Measurements from ENCODE around the gene TET3. TPM values are rescaled to one million over a fixed set of nuclear protein-coding genes. Genes with fewer than 3 reads are reported as not detected.

TET3 gene
- total and polyA plus RNA-seq, 7 donors, result 1.8 to 9.6 (median 3.3) TPM

DNA sequence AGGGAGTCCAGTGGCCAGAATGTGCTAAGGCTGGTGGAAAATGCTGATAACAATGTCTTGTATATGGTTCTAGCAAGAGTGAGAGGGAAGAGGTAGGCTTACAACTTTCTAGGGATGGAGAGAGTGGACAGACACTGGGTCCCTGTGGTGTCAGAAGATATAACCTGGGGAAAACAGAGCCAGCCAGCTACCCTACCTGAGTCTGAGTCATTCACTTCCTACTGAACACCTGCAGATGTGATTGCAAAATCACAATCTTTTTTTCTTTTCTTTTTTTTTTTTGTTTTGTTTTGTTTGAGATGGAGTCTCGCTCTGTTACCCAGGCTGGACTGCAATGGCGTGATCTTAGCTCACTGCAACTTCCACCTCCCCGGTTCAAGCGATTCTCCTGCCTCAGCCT lies 7.3 kb downstream of the TET3 start:
- H3K27me3 ChIP-seq, result no peaks in the 10 kb centered on the region
- H3K4me1 ChIP-seq, result peaks cover 0 to 16% (median 16%) of the 10 kb centered on the region in 4 donors
- no peak overlapping the region for H3K4me3 ChIP-seq
- no peak overlapping the region for H3K27ac ChIP-seq
- no peaks in the 10 kb centered on the region for H3K9me3 ChIP-seq
- intact Hi-C loops (cut with DNase I), result no loop called here
- no peaks in the 10 kb centered on the region for H3K36me3 ChIP-seq
- WGBS, 2 donors, result 97 to 98% methylated on average over 4 of the region's 4 CpGs
- DNase-seq, result no peak
- TF ChIP-seq EP300 (IDR thresholded peaks at IDR 0.05) (no peak), POLR2AphosphoS5 (IDR thresholded peaks at IDR 0.05) (no peak), POLR2A (IDR thresholded peaks at IDR 0.05) (no peak)
- TF ChIP-seq, protein P1, sequence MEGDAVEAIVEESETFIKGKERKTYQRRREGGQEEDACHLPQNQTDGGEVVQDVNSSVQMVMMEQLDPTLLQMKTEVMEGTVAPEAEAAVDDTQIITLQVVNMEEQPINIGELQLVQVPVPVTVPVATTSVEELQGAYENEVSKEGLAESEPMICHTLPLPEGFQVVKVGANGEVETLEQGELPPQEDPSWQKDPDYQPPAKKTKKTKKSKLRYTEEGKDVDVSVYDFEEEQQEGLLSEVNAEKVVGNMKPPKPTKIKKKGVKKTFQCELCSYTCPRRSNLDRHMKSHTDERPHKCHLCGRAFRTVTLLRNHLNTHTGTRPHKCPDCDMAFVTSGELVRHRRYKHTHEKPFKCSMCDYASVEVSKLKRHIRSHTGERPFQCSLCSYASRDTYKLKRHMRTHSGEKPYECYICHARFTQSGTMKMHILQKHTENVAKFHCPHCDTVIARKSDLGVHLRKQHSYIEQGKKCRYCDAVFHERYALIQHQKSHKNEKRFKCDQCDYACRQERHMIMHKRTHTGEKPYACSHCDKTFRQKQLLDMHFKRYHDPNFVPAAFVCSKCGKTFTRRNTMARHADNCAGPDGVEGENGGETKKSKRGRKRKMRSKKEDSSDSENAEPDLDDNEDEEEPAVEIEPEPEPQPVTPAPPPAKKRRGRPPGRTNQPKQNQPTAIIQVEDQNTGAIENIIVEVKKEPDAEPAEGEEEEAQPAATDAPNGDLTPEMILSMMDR (IDR thresholded peaks at IDR 0.05), result no peak

GRCh38 chr2:73993376-73993775 lies 8.7 kb downstream of the TET3 start:
- intact Hi-C loops (cut with DNase I), result no loop called here

DNA sequence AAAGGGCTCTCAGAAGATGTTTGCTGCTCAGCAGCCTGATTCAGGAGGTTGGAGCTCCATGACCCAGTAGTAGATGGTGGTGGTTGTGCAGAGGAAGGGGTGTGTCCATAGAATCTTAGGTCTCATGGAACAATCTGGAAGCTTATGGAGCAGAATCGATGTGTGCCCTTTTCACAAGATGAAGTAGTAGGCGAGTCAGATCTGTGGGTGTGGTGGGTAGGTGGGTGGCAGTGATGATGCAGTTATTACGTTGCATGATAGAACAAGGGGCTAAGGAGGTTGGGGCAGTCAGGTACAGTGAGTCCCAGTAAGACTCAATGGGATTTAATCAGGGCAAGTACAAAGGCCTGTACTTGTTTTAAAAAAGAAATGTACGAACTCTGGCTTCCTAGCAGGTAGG lies 9.1 kb downstream of the TET3 start:
- 72 to 73% methylated on average over 4 of the region's 4 CpGs for WGBS, 2 donors
- TF ChIP-seq EP300 (IDR thresholded peaks at IDR 0.05), result no peak
- TF ChIP-seq POLR2AphosphoS5 (IDR thresholded peaks at IDR 0.05), result no peak
- TF ChIP-seq POLR2A (IDR thresholded peaks at IDR 0.05), result no peak
- TF ChIP-seq, protein P1 (IDR thresholded peaks at IDR 0.05), result no peak
- intact Hi-C loops (cut with DNase I), result no loop called here
- H3K4me3 ChIP-seq, result no peak overlapping the region
- H3K4me1 ChIP-seq, result no peaks in the 10 kb centered on the region
- H3K27ac ChIP-seq, result no peak overlapping the region
- no peak for DNase-seq
- no peaks in the 10 kb centered on the region for H3K9me3 ChIP-seq
- H3K36me3 ChIP-seq, result no peaks in the 10 kb centered on the region
- H3K27me3 ChIP-seq, result no peaks in the 10 kb centered on the region

More at GRCh38 chr2:73993376-73993775, 8.7 kb downstream of the TET3 start:
- Histone ChIP-seq H3K4me1 (peaks cover 0 to 4% (median 3%) of the 10 kb centered on the region in 4 donors), H3K9me3 (no peaks in the 10 kb centered on the region), H3K4me3 (no peak overlapping the region), H3K36me3 (no peaks in the 10 kb centered on the region), H3K27ac (no peak overlapping the region), H3K27me3 (no peaks in the 10 kb centered on the region)
- WGBS, 2 donors, result 64 to 76% methylated on average over 3 of the region's 3 CpGs
- DNase-seq, result no peak
- TF ChIP-seq POLR2AphosphoS5 (IDR thresholded peaks at IDR 0.05), result no peak
- TF ChIP-seq, protein P1 (IDR thresholded peaks at IDR 0.05), result no peak

DNA sequence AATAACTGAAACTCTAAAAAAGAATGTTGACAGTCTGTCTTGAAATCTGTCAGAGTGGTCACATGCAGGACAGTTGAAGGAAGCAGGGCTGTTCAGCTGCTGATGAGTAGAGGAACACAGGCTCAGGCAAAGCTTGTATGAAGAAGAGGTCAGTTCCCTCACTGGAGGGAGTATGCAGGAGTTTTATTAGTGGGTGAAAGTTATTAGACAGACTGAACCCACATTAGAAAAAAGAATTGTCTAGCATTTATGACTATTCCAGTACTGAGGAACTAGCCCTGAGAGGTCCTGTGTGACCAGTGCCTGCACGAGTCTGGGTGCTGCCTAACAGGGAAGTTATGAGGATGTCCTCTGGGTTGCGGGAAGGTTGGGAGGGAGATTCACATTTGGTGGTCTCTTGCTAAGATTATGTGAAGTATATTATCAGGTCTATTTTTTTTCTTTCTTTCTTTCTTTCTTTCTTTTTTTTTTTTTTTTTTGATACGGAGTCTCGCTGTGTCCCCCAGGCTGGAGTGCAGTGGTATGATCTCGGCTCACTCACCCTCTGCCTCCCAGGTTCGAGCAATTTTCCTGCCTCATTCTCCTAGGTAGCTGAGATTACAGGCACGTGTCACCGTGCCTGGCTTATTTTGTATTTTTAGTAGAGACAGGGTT lies 9.6 kb downstream of the TET3 start:
- WGBS, 2 donors, result 90 to 94% methylated on average over 8 of the region's 8 CpGs
- Histone ChIP-seq H3K4me1 (no peaks in the 10 kb centered on the region), H3K27me3 (no peaks in the 10 kb centered on the region), H3K4me3 (no peak overlapping the region), H3K27ac (no peak overlapping the region), H3K36me3 (no peaks in the 10 kb centered on the region), H3K9me3 (no peaks in the 10 kb centered on the region)
- intact Hi-C loops (cut with DNase I), result no loop called here
- DNase-seq, result no peak
- TF ChIP-seq POLR2AphosphoS5 (IDR thresholded peaks at IDR 0.05) (no peak), POLR2A (IDR thresholded peaks at IDR 0.05) (no peak), EP300 (IDR thresholded peaks at IDR 0.05) (no peak)
- TF ChIP-seq, protein P1 (IDR thresholded peaks at IDR 0.05), result no peak

DNA sequence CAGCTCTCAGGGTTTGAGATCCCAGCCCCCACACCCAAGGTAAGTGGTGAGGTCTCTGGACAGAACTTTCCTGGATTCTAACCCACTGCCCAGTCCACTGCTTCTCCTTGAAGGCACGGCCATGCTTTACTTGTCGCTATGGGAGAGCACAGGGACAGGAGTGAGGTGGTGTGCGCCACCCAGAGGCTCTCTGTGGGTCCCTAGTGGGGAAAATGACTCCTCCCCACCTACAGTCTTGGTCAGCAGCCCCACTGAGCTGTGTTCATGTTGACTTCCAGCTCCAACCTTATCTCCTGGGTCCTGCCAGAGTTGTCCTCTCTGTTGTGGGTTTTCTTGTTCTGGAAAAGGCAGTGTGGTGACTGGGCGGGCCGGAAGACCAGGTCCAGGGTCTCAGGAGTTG lies 11.1 kb downstream of the TET3 start:
- no peak overlapping the region for H3K27ac ChIP-seq
- no peak overlapping the region for H3K4me3 ChIP-seq
- no peaks in the 10 kb centered on the region for H3K27me3 ChIP-seq
- no peaks in the 10 kb centered on the region for H3K9me3 ChIP-seq
- intact Hi-C loops (cut with DNase I), result no loop called here
- 93 to 96% methylated on average over 5 of the region's 5 CpGs for WGBS, 2 donors
- H3K4me1 ChIP-seq, result peaks cover 0 to 13% (median 10%) of the 10 kb centered on the region in 4 donors
- no peaks in the 10 kb centered on the region for H3K36me3 ChIP-seq
- no peak for DNase-seq
- no peak for TF ChIP-seq POLR2AphosphoS5 (IDR thresholded peaks at IDR 0.05)
- no peak for TF ChIP-seq EP300 (IDR thresholded peaks at IDR 0.05)
- TF ChIP-seq, protein P1 (IDR thresholded peaks at IDR 0.05), result no peak
- no peak for TF ChIP-seq POLR2A (IDR thresholded peaks at IDR 0.05)

Measured in sigmoid colon (tissue), 7 donors.